Measurements from ENCODE around the gene TRIM16.
"Not testable (repeated sequence)": the region's sequence is repeated elsewhere in the genome, so short reads cannot be mapped to it uniquely, and the experiment has no call there.

TRIM16 gene

GRCh38 chr17:15615850-15616249, 68.3 kb downstream of the TRIM16 start:
- not testable (repeated sequence) for DNase-seq

DNA sequence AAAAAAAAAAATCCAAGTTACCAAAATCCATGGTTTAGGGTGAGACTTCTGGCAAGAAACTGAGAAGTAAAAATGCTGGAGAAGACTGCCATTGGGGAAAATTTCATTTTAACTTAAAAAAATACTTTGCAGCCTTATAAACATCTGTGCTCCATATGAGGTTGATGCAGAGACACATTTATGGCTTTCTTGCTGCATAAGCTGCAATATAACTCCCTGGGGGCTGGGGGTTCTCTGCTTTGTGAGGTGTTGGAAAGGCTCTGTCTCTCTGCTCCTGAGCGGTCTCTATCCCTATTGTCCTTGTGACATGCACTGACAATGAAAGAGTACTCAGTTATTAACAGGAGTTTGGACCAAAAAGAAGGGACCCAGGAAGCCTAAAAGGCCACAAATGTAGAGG, 71.0 kb downstream of the TRIM16 start:
- DNase-seq = not testable (repeated sequence)

DNA sequence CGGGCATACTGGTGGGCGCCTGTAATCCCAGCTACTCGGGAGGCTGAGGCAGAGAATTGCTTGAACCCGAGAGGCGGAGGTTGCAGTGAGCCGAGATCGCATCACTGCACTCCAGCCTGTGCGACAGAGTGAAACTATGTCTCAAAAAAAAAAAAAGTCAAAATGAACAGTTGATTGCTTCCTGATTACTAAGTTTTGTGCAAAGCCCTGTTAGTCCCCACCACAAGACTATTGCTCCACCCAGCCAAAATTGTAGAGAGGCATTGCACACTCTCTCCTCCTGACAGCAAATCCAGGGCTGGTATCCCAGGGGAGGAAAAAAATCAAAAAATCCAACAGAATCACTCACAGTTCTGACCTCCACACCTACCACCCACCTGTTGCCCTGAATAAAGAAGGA, 91.2 kb downstream of the TRIM16 start:
- peak in 1 of 5 experiments; percentile 61 for DNase-seq

DNA sequence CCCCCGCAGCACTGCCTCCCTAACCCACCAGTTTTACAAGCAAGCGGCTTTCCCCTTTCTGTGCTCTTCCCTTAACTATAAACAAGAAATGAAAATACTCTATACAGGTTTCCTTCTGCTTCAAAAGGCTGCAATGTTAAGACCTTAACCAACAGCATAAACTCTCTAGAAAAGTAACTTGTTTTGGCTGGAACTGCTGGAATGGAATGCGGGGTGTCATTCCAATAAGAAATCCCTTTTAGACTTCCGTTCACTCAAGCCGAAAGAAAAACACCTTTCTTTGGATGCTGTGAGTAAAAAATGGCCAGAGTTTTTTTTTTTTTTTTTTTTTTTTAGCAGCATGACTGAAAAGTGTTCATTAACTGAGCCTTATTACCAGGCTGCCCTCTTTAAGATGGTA, 92.1 kb downstream of the TRIM16 start:
- DNase-seq = not testable (repeated sequence)

GRCh38 chr17:15590844-15591243, 93.3 kb downstream of the TRIM16 start:
- not testable (repeated sequence) for DNase-seq

DNA sequence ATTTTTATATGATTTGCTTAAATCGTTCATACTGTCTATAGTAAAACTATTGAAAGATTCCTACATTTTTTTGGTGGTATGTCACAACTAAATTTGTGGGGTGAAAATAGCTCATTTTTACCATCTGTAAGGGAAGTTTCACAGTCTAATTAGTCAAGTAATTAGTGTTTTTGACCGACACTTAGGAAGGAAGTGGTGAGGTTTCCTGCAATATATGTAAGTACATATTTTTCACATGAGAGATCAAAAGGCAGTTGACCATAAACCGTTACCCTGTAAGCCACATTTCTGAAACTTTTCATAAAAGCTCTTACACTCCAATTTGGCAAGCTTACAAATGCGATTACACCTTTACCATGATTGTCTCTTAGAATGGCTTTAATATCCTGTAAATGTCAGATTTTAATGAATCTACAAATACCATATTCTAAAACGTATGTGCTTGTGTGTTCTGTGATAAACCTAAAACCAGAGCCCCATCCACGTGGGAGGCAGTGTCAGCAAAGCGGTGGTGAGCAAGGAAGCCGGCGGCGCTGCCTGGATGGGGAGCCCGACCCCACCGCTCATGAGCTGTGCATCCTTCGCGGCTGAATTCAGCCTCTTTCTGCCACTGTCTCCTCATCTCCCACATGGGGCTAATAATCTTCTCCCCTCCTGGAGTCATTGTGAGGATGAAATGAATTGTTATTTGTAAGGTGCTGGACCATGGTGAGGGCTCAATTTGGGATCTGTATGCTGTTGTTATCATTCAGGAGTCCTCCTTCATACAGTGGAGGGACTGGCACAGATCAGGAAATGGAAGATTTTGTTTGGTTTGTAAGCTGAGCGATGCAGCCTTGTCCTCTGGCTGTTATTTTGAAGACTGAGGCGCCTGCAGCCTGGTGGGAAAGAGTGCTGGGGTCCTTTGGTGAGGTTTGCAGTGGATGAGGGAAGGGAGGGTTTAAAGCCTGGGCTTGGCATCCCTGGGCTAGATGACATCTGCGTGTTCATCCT, 94.3 kb downstream of the TRIM16 start:
- DNase-seq = peak in 2 of 5 experiments; percentile 10 to 69

GRCh38 chr17:15588017-15588416, 96.1 kb downstream of the TRIM16 start:
- not testable (repeated sequence) for DNase-seq

DNA sequence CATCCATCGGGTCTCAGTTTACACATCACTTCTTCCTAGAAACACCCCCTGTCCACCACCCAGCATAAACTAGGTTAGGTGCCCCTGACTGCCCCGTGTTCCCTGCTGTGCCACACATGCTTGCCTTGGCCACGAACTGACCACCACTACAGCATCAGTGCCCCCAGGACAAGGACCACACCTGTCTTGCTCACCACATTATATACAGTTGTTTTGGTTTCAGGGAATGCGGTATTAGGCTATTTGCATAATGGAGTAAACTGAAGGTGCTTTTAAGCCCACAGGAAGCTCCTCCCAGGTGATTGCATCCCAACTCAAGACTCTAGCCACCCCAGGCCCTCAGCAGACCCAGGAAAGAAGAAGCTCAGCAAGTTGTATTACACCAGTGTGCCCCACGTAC, 100.8 kb downstream of the TRIM16 start:
- not testable (repeated sequence) for DNase-seq

- DNase-seq = not testable (repeated sequence)
These were observed 102.6 kb downstream of the TRIM16 start for GRCh38 chr17:15581462-15581861.

All from T-helper 2 cell (primary cell).